Measurements from ENCODE around the gene GLOD4. TPM values are rescaled to one million over a fixed set of nuclear protein-coding genes. Genes with fewer than 3 reads are reported as not detected.

GLOD4 gene
- total RNA-seq, 1 donor from 2014 or later = 61.8 TPM

GRCh38 chr17:826778-827177 is 44.7 kb upstream of the GLOD4 start:
- Histone ChIP-seq H3K27me3 (ENCODE audit: insufficient read depth, low read length) (no peaks in the 10 kb centered on the region), H3K4me1 (ENCODE audit: insufficient read depth, low read length) (peaks cover 3% of the 10 kb centered on the region), H2AFZ (ENCODE audit: low read depth, low read length) (no peak overlapping the region), H3K79me2 (ENCODE audit: insufficient read depth, low read length) (peaks cover 25% of the 10 kb centered on the region), H4K20me1 (ENCODE audit: insufficient read depth, low read length) (peaks cover 51% of the 10 kb centered on the region), H3K9ac (ENCODE audit: low read length) (no peak overlapping the region), H3K27ac (ENCODE audit: low read depth, low read length) (no peak overlapping the region), H3K36me3 (ENCODE audit: insufficient read depth, low read length) (no peaks in the 10 kb centered on the region), H3K4me3 (ENCODE audit: insufficient read depth, low read depth, low read length) (no peak overlapping the region), H3K9me3 (ENCODE audit: insufficient read depth, low read depth, low read length) (no peaks in the 10 kb centered on the region), H3K4me2 (ENCODE audit: low read length) (no peak overlapping the region)
- H3K36me3 Mint-ChIP-seq (ENCODE audit: low read depth, unreplicated experiment) = peaks cover 43% of the 10 kb centered on the region
- H3K9me3 Mint-ChIP-seq (ENCODE audit: unreplicated experiment) = peaks cover 8% of the 10 kb centered on the region
- H3K27ac Mint-ChIP-seq (ENCODE audit: unreplicated experiment) = no peak overlapping the region
- no peaks in the 10 kb centered on the region for H3K4me1 Mint-ChIP-seq (ENCODE audit: low read depth, unreplicated experiment)
- H3K4me3 Mint-ChIP-seq (ENCODE audit: unreplicated experiment) = no peak overlapping the region
- DNase-seq (ENCODE audit: low read depth) (no peak), FAIRE-seq (no peak)
- TF ChIP-seq CTCF (IDR thresholded peaks at IDR 0.05; ENCODE audit: insufficient read depth, low read depth, low read length) = no peak
- no peak for TF ChIP-seq EZH2 (IDR thresholded peaks at IDR 0.05; ENCODE audit: insufficient read depth, low read length)
- H3K27me3 Mint-ChIP-seq (ENCODE audit: low read depth, unreplicated experiment) = no peaks in the 10 kb centered on the region

GRCh38 chr17:825216-825615 is 43.1 kb upstream of the GLOD4 start:
- no peak overlapping the region for H3K9ac ChIP-seq (ENCODE audit: low read length)
- no peak for TF ChIP-seq CTCF (IDR thresholded peaks at IDR 0.05; ENCODE audit: insufficient read depth, low read depth, low read length)
- no peak for TF ChIP-seq EZH2 (IDR thresholded peaks at IDR 0.05; ENCODE audit: insufficient read depth, low read length)
- H3K4me1 ChIP-seq (ENCODE audit: insufficient read depth, low read length) = peaks cover 3% of the 10 kb centered on the region
- Mint-ChIP-seq H3K4me3 (ENCODE audit: unreplicated experiment) (no peak overlapping the region), H3K27me3 (ENCODE audit: low read depth, unreplicated experiment) (no peaks in the 10 kb centered on the region), H3K9me3 (ENCODE audit: unreplicated experiment) (peaks cover 7% of the 10 kb centered on the region), H3K27ac (ENCODE audit: unreplicated experiment) (no peak overlapping the region), H3K4me1 (ENCODE audit: low read depth, unreplicated experiment) (no peaks in the 10 kb centered on the region), H3K36me3 (ENCODE audit: low read depth, unreplicated experiment) (peaks cover 39% of the 10 kb centered on the region)
- DNase-seq (ENCODE audit: low read depth) (no peak), FAIRE-seq (no peak)
- H3K27me3 ChIP-seq (ENCODE audit: insufficient read depth, low read length) = no peaks in the 10 kb centered on the region
- no peak overlapping the region for H3K4me3 ChIP-seq (ENCODE audit: insufficient read depth, low read depth, low read length)
- peaks cover 16% of the 10 kb centered on the region for H3K79me2 ChIP-seq (ENCODE audit: insufficient read depth, low read length)
- no peaks in the 10 kb centered on the region for H3K9me3 ChIP-seq (ENCODE audit: insufficient read depth, low read depth, low read length)
- H3K27ac ChIP-seq (ENCODE audit: low read depth, low read length) = no peak overlapping the region
- H2AFZ ChIP-seq (ENCODE audit: low read depth, low read length) = no peak overlapping the region
- H4K20me1 ChIP-seq (ENCODE audit: insufficient read depth, low read length) = peaks cover 49% of the 10 kb centered on the region
- H3K4me2 ChIP-seq (ENCODE audit: low read length) = no peak overlapping the region
- no peaks in the 10 kb centered on the region for H3K36me3 ChIP-seq (ENCODE audit: insufficient read depth, low read length)

- Histone ChIP-seq H3K79me2 (ENCODE audit: insufficient read depth, low read length) (peaks cover 12% of the 10 kb centered on the region), H3K4me2 (ENCODE audit: low read length) (no peak overlapping the region), H2AFZ (ENCODE audit: low read depth, low read length) (no peak overlapping the region), H4K20me1 (ENCODE audit: insufficient read depth, low read length) (peaks cover 43% of the 10 kb centered on the region), H3K4me1 (ENCODE audit: insufficient read depth, low read length) (peaks cover 3% of the 10 kb centered on the region), H3K9ac (ENCODE audit: low read length) (no peak overlapping the region), H3K9me3 (ENCODE audit: insufficient read depth, low read depth, low read length) (no peaks in the 10 kb centered on the region), H3K36me3 (ENCODE audit: insufficient read depth, low read length) (peaks cover 3% of the 10 kb centered on the region), H3K4me3 (ENCODE audit: insufficient read depth, low read depth, low read length) (no peak overlapping the region), H3K27ac (ENCODE audit: low read depth, low read length) (no peak overlapping the region), H3K27me3 (ENCODE audit: insufficient read depth, low read length) (no peaks in the 10 kb centered on the region)
- Mint-ChIP-seq H3K4me1 (ENCODE audit: low read depth, unreplicated experiment) (no peaks in the 10 kb centered on the region), H3K27ac (ENCODE audit: unreplicated experiment) (no peak overlapping the region), H3K9me3 (ENCODE audit: unreplicated experiment) (no peaks in the 10 kb centered on the region), H3K4me3 (ENCODE audit: unreplicated experiment) (no peak overlapping the region), H3K27me3 (ENCODE audit: low read depth, unreplicated experiment) (no peaks in the 10 kb centered on the region), H3K36me3 (ENCODE audit: low read depth, unreplicated experiment) (peaks cover 40% of the 10 kb centered on the region)
- FAIRE-seq = no peak
- no peak for DNase-seq (ENCODE audit: low read depth)
- TF ChIP-seq CTCF (IDR thresholded peaks at IDR 0.05; ENCODE audit: insufficient read depth, low read depth, low read length) (no peak), EZH2 (IDR thresholded peaks at IDR 0.05; ENCODE audit: insufficient read depth, low read length) (no peak)
These were observed 42.3 kb upstream of the GLOD4 start for GRCh38 chr17:824378-824777.
